GM19372 (cell line): ENCODE data around the gene CDH19.

ENCODE experiments used
- ATAC-seq: cut with Tn5 transposase; IDR thresholded peaks from one replicate; pipeline ENCODE4 v1.9.1; 2021; ENCODE audit warnings: mild to moderate bottlenecking, low read depth, moderate library complexity; ENCODE audit not compliant: unreplicated experiment

Gene CDH19

GRCh38 chr18:66571845-66572244 lies 32.0 kb downstream of the CDH19 start:
- no peak for ATAC-seq

- no peak for ATAC-seq
These were observed 37.3 kb downstream of the CDH19 start for GRCh38 chr18:66566616-66567015.

GRCh38 chr18:66564236-66564635 lies 39.7 kb downstream of the CDH19 start:
- no peak for ATAC-seq

GRCh38 chr18:66562279-66562678 lies 41.6 kb downstream of the CDH19 start:
- ATAC-seq, result no peak

- no peak for ATAC-seq
These were observed 43.8 kb downstream of the CDH19 start for GRCh38 chr18:66560094-66560493.

- ATAC-seq, result no peak
These were observed 45.1 kb downstream of the CDH19 start for GRCh38 chr18:66558773-66559172.

- ATAC-seq, result no peak
These were observed 46.8 kb downstream of the CDH19 start for GRCh38 chr18:66557091-66557490.

- ATAC-seq, result no peak
These were observed 48.3 kb downstream of the CDH19 start for GRCh38 chr18:66555585-66555984.

- ATAC-seq, result no peak
These were observed 50.1 kb downstream of the CDH19 start for GRCh38 chr18:66553824-66554223.

- ATAC-seq, result no peak
These were observed 53.5 kb downstream of the CDH19 start for GRCh38 chr18:66550366-66550765.

- no peak for ATAC-seq
These were observed 55.1 kb downstream of the CDH19 start for GRCh38 chr18:66548747-66549146.

GRCh38 chr18:66534110-66534509 lies 69.8 kb downstream of the CDH19 start:
- no peak for ATAC-seq

- no peak for ATAC-seq
These were observed 70.2 kb downstream of the CDH19 start for GRCh38 chr18:66533693-66534092.

- no peak for ATAC-seq
These were observed 80.5 kb downstream of the CDH19 start for GRCh38 chr18:66523219-66523991.

GRCh38 chr18:66513996-66514395 lies 89.9 kb downstream of the CDH19 start:
- no peak for ATAC-seq

- no peak for ATAC-seq
These were observed 92.1 kb downstream of the CDH19 start for GRCh38 chr18:66511792-66512191.

GRCh38 chr18:66511289-66511688 lies 92.6 kb downstream of the CDH19 start:
- no peak for ATAC-seq

- ATAC-seq, result no peak
These were observed 93.4 kb downstream of the CDH19 start for GRCh38 chr18:66510357-66511045.

- no peak for ATAC-seq
These were observed 95.0 kb downstream of the CDH19 start for GRCh38 chr18:66508937-66509336.

GRCh38 chr18:66506178-66506577 lies 97.7 kb downstream of the CDH19 start:
- ATAC-seq, result no peak

GRCh38 chr18:66497351-66497750 lies 106.5 kb downstream of the CDH19 start:
- no peak for ATAC-seq

GRCh38 chr18:66495844-66496243 lies 108.0 kb downstream of the CDH19 start:
- ATAC-seq, result no peak
